OCI-LY3 (cell line): Measurements from ENCODE around the gene UGT1A10.

ENCODE experiments used
- H2AFZ ChIP-seq: fragments of 200-600, 300-600 bp; shearing (Covaris generic); 2 replicates; pipeline ENCODE4 v1.6.0; 2014; ENCODE audit warnings: antibody characterized with exemption, low read depth, low read length
- H3K27ac ChIP-seq: fragments of 200-600, 300-600 bp; sonication (generic); 2 replicates; pipeline ENCODE4 v1.5.1; 2014; ENCODE audit warnings: mild to moderate bottlenecking, low read length, moderate library complexity, mixed read lengths
- H3K27me3 ChIP-seq: fragments of 200-600, 300-600 bp; sonication (generic); 2 replicates; pipeline ENCODE4 v1.6.1; 2014; ENCODE audit warnings: low read depth, low read length, mixed read lengths
- H3K36me3 ChIP-seq: fragments of 200-600, 300-600 bp; sonication (generic); replicated peaks from 2 replicates; pipeline ENCODE3; 2014; ENCODE audit warnings: low read depth, low read length, mixed read lengths
- H3K4me1 ChIP-seq: fragments of 300-600, 200-600 bp; sonication (generic); 2 replicates; pipeline ENCODE4 v1.6.1; 2014; ENCODE audit warnings: low read length, mixed read lengths
- H3K4me2 ChIP-seq: fragments of 200-600, 300-600 bp; sonication (generic); 2 replicates; pipeline ENCODE4 v1.6.1; 2014; ENCODE audit warnings: low read length, mixed read lengths
- H3K4me3 ChIP-seq: fragments of 300-600, 200-600 bp; sonication (generic); 2 replicates; pipeline ENCODE4 v1.5.1; 2014; ENCODE audit warnings: antibody characterized with exemption, mild to moderate bottlenecking, low read length, moderate library complexity
- H3K79me2 ChIP-seq: fragments of 300-600, 200-600 bp; shearing (Covaris generic); 2 replicates; pipeline ENCODE4 v1.6.1; 2014; ENCODE audit warnings: mild to moderate bottlenecking, low read length, mixed read lengths
- H3K9ac ChIP-seq: fragments of 300-600, 200-600 bp; shearing (Covaris generic); 2 replicates; pipeline ENCODE4 v1.6.0; 2014; ENCODE audit warnings: mild to moderate bottlenecking, low read length, moderate library complexity
- H3K9me3 ChIP-seq: fragments of 200-600, 300-600 bp; shearing (Covaris generic); 2 replicates; pipeline ENCODE4 v1.6.1; 2014; ENCODE audit warnings: low read length, mixed read lengths; ENCODE audit not compliant: insufficient read depth
- H4K20me1 ChIP-seq: fragments of 200-600, 300-600 bp; sonication (generic); 2 replicates; pipeline ENCODE4 v1.6.1; 2016; ENCODE audit warnings: low read length, mixed read lengths; ENCODE audit not compliant: insufficient read depth
- CTCF ChIP-seq: fragments of 200-600, 300-600 bp; sonication (generic); IDR thresholded peaks from 2 replicates; pipeline ENCODE4 v1.5.1; 2014; ENCODE audit warnings: antibody characterized with exemption, low read length, low read depth
- EZH2phosphoT487 ChIP-seq: fragments of 200-600 bp; shearing (Covaris generic); IDR thresholded peaks from 2 replicates; pipeline ENCODE4 v1.6.1; 2018; ENCODE audit warnings: antibody characterized with exemption, mixed run types, low read depth

UGT1A10 gene

GRCh38 chr2:233656443-233656842 is 20.2 kb downstream of the UGT1A10 start:
- Histone ChIP-seq H2AFZ (no peak overlapping the region), H3K4me3 (no peak overlapping the region), H3K4me2 (no peak overlapping the region), H3K27me3 (no peaks in the 10 kb centered on the region), H3K36me3 (no peaks in the 10 kb centered on the region), H3K79me2 (no peaks in the 10 kb centered on the region), H3K4me1 (no peaks in the 10 kb centered on the region), H4K20me1 (no peaks in the 10 kb centered on the region), H3K27ac (no peak overlapping the region), H3K9me3 (no peaks in the 10 kb centered on the region), H3K9ac (no peak overlapping the region)
- no peak for TF ChIP-seq EZH2phosphoT487
- no peak for TF ChIP-seq CTCF

GRCh38 chr2:233658610-233659009 is 22.4 kb downstream of the UGT1A10 start:
- Histone ChIP-seq H3K27me3 (no peaks in the 10 kb centered on the region), H3K36me3 (no peaks in the 10 kb centered on the region), H2AFZ (no peak overlapping the region)

GRCh38 chr2:233663911-233664310 is 27.7 kb downstream of the UGT1A10 start:
- H3K27ac ChIP-seq = no peak overlapping the region
- no peak overlapping the region for H3K4me2 ChIP-seq
- no peaks in the 10 kb centered on the region for H3K9me3 ChIP-seq
- no peaks in the 10 kb centered on the region for H3K79me2 ChIP-seq
- H2AFZ ChIP-seq = no peak overlapping the region
- no peaks in the 10 kb centered on the region for H3K27me3 ChIP-seq
- TF ChIP-seq CTCF (no peak), EZH2phosphoT487 (no peak)
- H3K36me3 ChIP-seq = no peaks in the 10 kb centered on the region
- no peak overlapping the region for H3K4me3 ChIP-seq
- H3K9ac ChIP-seq = no peak overlapping the region
- no peaks in the 10 kb centered on the region for H4K20me1 ChIP-seq
- no peaks in the 10 kb centered on the region for H3K4me1 ChIP-seq

More at GRCh38 chr2:233658610-233659009, 22.4 kb downstream of the UGT1A10 start:
- no peaks in the 10 kb centered on the region for H3K9me3 ChIP-seq
- no peaks in the 10 kb centered on the region for H3K79me2 ChIP-seq
- H3K4me3 ChIP-seq = no peak overlapping the region
- H3K27ac ChIP-seq = no peak overlapping the region
- no peaks in the 10 kb centered on the region for H4K20me1 ChIP-seq
- no peaks in the 10 kb centered on the region for H3K4me1 ChIP-seq
- TF ChIP-seq CTCF = no peak
- TF ChIP-seq EZH2phosphoT487 = no peak
- no peak overlapping the region for H3K9ac ChIP-seq
- H3K4me2 ChIP-seq = no peak overlapping the region

GRCh38 chr2:233668605-233669260 is 32.5 kb downstream of the UGT1A10 start:
- Histone ChIP-seq H3K9me3 (no peaks in the 10 kb centered on the region), H3K79me2 (no peaks in the 10 kb centered on the region), H3K27me3 (no peaks in the 10 kb centered on the region), H3K4me2 (no peak overlapping the region), H3K27ac (no peak overlapping the region), H2AFZ (no peak overlapping the region), H3K4me3 (no peak overlapping the region), H3K9ac (no peak overlapping the region), H3K4me1 (no peaks in the 10 kb centered on the region), H3K36me3 (no peaks in the 10 kb centered on the region), H4K20me1 (no peaks in the 10 kb centered on the region)
- TF ChIP-seq EZH2phosphoT487 (no peak), CTCF (no peak)
